Stimulated activated CD4-positive, alpha-beta T cell treated with anti-CD3 and anti-CD28 coated beads, Interleukin-15, amount 100 ng/mL, for 48 hours (primary cell): ENCODE measurements around the gene SHE.
"Not testable (repeated sequence)": the region's sequence is repeated elsewhere in the genome, so short reads cannot be mapped to it uniquely, and the experiment has no call there.

Experiments used
- DNase-seq, 2 donors: peaks; one replicate each; pipeline ENCODE4 v3.0.0-alpha.2; 2020; ENCODE audit warnings: low read depth in 2 of 2

Gene SHE

DNA sequence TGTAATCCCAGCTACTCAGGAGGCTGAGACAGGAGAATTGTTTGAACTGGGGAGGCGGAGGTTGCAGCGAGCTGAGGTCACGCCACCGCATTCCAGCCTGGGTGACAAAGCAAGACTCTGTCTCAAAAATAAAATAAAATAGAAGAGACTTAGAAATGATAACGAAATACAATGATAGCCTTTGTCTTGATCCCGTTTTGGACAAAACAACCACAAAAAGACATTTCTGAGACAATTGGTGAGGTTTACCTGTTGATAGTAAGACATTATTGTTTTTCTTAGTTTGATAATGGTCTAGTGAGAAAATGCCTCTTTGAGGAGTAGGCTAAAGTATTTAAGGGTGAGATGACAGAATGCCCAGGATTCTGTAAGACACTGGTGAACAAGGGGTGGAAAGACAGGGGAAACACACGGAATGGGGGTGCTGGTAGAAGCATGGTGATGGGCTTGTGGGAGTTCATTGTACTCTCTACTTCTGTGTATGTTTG, 11.9 kb upstream of the SHE start:
- no peak for DNase-seq

DNA sequence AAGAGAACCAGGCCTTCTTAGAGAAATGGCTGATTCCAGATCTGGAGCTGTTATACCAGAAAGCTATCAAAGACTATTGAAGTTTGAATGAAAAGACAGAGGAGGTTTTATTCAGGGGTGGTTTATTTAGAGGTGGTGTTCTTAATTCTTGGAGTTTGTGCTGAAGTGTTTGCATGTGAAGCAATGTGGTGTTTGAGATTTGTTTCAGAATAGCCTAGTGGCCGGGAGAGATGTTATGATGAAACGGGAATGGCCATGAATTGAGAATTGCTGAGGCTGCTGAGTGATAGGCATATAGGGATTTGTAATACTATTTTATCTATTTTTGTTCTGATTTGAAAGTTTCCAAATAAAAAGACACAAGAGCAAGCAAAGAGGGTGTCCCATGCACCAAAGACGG, 10.5 kb upstream of the SHE start:
- no peak for DNase-seq

DNA sequence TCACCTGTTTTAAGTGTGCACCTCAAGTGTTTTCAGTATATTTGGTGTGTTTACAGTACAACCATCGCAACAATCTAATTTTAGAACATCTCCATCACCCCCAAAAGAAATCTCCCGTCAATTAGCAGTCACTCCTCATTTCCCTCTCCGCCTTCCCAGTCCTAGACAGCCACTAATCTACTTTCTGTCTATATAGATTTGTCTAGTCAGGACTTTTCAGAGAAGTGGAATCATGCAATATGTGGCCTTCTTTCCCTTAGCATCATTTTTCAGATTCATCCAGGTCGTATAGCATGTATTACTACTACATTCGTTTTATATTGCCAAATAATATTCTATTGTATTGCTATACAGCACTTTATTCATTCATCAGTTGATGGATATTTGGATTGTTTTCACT, 1.7 kb upstream of the SHE start:
- DNase-seq: no peak

GRCh38 chr1:154502744-154503115, 518 bp upstream of the SHE start:
- no peak for DNase-seq

- DNase-seq: no peak
These were observed 668 bp downstream of the SHE start for GRCh38 chr1:154501423-154502065.

GRCh38 chr1:154500533-154500932, 1.7 kb downstream of the SHE start:
- no peak for DNase-seq

- DNase-seq: no peak
These were observed 2.8 kb downstream of the SHE start for GRCh38 chr1:154499446-154499845.

DNA sequence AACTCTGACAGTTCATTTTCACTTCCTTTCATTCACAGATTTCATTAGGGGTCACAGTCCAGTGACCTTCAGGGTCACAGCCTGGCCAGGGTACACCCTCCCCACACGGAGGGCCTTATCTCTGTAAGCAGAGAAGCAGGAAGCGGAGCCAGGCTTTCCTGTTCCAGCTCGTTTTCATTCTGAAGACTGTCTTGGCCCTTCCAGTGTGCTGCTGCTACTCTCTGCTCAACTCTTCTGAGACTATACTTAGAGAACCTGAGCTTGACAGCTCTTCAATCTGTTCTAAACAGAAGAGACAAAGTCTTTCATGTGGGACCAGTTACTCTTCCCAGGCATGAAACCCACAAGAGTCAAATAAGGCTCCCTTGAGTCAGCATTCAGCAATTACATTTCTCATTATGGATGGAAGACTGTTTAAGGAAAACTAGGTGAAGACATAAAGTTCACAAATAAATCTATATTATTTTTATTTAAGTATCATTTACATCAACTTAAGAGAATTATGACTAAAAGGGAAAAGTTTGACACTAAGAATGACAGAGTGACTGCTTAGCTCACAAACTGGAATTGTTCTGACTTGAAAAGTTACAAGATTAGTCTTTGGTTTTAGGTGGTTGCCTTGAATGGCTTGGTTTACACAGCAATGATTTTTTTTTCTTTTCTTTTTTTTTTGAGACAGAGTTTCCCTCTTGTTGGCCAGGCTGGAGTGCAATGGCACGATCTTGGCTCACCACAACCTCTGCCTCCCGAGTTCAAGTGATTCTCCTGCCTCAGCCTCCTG, 5.0 kb downstream of the SHE start:
- no peak for DNase-seq

DNA sequence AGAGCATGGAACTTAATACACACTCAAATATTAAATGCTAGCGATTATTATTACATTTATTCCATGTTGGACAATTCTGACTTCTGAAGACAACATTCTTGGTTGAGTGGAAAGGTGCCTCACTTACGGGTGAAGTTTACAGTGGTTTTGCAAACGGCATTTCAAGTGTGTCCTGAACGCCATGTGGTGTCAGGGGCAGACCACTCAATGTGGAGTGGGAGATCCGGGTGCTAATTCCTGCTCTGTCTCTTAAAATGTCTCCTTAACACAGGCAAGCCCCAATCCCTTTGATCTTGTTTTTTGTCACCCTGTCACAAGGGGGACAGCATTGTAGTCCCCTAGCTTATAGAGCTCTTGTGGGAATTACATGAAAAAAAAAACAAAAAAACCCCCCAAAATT, 5.8 kb downstream of the SHE start:
- no peak for DNase-seq

DNA sequence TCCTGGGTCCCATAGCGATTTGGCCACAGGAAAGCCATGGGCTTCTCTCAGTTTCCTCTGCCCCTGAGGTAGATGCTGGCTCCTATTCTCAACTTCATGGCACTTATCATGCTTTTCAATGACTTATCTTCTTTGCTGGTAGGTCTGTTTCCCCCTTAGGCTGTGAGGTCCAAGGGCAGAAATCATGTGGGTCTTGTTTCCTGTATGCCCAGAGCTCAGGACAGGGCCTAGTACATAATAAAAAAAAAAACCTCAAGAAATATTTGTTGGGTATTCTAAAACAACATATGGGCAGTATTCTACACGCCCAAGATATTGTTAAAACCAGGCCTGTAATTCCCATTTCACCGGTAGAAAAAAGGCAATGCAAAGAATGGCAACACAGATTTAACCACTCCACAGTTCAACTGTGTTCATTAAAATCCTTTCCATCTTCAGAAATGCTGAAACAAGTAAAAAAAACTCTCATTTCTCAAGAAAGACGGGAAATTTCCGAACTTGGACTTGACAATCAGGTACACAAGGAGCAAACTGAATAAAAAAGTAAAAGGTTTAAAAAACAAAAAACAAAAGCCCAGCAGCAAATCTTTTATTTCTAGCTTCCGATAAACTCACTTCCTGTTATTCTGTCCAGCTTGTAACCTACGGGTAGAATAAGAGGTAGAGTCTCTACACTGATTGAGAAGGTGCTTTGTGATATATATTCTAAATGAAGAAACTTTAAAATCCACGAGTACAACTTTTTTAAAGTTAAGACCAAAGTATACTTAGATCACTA, 6.5 kb downstream of the SHE start:
- DNase-seq: no peak

GRCh38 chr1:154493276-154493675, 8.9 kb downstream of the SHE start:
- no peak for DNase-seq

- DNase-seq: no peak
These were observed 10.1 kb downstream of the SHE start for GRCh38 chr1:154492115-154492514.

DNA sequence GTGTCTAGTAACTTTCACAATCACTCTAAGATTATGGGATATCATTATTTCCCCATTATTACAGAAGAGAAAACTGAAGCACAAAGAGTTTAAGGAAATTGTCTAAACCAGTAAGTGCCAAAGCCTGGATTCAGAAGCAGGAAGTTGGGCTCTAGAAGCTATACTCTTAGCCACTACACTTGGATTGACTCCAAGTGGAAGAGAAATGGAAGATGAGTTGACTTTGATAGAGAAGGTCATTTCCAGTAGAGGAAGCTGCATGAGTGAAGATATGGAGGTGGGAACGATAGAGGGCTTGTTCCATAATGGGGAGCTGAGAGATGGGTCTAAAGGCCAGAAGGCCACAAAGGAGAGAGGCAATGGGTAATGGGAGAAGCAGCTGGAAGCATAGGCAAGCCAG, 11.9 kb downstream of the SHE start:
- no peak for DNase-seq

DNA sequence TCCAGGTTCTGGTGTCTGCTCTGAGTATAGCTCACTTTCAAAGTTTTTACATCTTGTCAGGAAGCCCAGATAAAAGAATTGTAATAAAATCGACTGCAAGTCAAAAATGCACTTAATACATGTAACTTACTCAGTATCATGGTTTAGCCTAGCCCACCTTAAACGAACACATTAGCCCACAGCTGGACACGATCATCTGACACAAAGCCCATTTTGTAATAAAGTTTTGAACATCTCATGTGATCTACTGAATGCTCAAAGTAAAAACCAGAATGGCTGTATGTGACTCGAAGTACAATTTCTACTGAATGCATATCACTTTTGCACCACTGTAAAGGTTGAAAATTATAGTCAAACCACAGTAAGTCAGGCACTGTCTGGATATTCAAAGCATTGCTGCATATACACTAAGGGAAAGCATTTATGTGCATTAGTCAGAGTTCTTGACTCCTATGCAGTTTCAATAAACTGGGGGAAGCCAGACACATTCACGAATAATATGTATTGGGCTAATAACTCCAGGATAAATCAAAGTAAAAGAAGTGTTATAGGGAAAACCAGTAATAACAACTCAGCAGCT, 12.4 kb downstream of the SHE start:
- no peak for DNase-seq

GRCh38 chr1:154488922-154489321, 13.3 kb downstream of the SHE start:
- DNase-seq: no peak

- DNase-seq: not testable (repeated sequence)
These were observed 15.5 kb downstream of the SHE start for GRCh38 chr1:154486756-154487155.

DNA sequence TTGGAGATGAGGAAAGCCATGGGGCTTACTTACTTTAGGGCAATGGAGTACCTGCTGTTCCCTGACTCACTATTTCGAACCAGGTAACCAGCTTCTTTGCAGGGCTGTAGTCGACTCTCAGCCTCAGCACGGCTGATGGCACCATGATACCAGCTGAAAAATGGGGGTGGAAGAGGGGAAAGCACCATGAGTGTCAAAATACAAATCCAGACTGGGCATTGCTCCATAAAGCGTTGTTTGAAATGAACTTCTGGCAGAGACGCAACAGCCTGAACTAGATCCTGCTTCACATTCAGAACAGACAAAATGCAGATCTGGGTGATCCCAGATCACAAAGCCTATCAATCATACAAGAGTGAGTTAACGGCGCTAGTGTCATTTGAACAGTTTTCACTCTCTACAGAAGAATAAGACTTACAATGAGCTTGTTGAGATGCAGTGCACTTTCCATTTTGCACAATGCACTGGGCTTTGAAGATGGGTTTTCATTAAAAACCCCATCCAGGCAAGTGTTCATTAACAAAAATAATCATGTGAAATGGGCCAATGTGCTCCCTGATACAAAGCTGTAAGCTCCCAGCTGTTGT, 16.2 kb downstream of the SHE start:
- DNase-seq: no peak

DNA sequence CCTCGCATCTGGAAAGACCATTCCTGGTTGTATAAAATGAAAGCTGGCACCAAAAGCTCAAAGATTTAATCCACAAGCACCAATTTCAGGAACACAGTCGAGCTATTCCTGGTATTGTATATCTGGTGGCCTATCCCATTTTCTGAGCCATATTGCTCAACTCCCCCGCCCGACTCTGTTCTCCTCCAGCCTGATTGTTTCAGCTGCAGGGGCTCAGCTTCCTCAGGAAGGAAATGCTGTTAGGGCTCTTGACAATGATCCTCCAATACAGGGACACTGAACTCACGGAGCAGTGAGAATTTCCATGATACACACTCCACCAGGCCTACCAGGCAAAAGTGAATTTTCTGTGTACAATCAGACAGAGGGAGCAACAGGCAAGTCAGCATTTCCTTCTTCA, 17.1 kb downstream of the SHE start:
- no peak for DNase-seq

DNA sequence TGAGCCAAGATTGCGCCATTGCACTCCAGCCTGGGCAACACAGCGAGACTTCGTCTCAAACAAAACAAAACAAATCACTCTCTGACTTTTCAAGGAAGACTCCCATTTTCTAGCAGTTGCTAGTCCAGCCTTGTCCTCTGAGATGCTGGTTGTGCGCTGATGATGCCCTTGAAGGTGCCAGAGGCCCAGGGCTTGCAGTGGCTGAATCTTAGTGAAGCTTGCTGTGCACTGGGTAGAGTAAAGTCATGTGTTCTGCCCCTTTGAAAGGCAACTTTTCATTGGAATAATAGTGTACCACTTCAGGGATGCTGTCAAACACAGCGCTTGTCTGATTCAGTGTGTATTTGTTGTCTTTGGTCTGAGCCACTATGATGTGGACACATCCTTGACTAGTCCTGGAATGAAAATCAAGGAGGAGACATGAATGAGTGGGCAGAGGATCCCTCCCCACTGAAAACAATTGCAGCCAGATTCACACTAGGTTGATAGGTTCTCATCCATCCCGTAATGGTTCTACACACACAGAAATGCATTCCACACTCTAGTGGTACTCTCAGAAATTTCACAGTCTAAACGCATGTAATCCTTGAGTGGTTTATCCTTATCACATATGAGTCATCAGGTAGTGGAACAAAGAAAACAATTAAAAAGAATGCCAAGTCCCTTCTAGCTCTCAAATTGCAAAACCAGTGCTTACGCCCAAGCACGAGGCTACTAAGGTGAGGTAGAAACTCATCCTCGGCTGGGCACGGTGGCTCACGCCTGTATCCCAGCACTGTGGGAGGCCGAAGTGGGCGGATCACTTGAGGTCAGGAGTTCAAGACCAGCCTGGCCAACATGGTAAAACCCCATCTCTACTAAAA, 18.0 kb downstream of the SHE start:
- no peak for DNase-seq

DNA sequence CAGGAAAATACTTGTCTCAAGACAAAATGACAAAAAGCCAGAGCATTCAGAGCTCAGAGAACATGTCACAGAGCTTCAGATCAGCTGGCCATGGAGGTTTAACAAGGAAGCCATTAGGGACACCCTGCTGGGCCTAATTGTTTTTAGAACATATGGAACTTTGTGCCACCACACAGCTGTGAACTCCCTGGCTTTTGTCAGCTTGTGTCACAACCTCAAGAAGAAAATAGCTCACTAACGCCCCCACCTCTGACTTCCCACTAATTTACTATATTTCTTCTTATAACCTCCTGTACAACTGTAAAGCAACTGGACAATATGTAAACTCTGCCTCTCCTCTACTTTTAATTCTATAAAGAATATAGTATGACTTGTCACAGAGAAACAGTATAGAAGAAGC, 21.2 kb downstream of the SHE start:
- DNase-seq: no peak
